HCT116 (cell line): ENCODE measurements around the gene FAM24A. TPM values are rescaled to one million over a fixed set of nuclear protein-coding genes. Genes with fewer than 3 reads are reported as not detected.

Experiments
- ATAC-seq: fragments of 200-7000 bp; cut with Tn5 transposase; 2 replicates; pipeline ENCODE4 v1.9.1; 2020; ENCODE audit warnings: mild to moderate bottlenecking, moderate library complexity
- BruUV-seq: library from RNA; stranded (reverse); fragments of 400-500 nt; replicated peaks from 2 replicates; lab custom pipeline; 2021; lab: Mats Ljungman, UMichigan
- CTCF ChIA-PET: fragments of 300-600 bp; sonication (Branson Sonifier 250); formaldehyde crosslinking; loops from one replicate; lab custom pipeline; 2021; ENCODE audit warnings: antibody characterized with exemption; lab: Charles Lee
- POLR2A ChIA-PET: fragments of 300-600, 350-600 bp; sonication (Branson Sonifier 250); formaldehyde crosslinking; loops from one replicate; lab custom pipeline; 2021; ENCODE audit warnings: antibody characterized with exemption; lab: Charles Lee
- RAD21 ChIA-PET, 2 experiments: fragments of 300-600 bp; sonication (Branson Sonifier 250); formaldehyde crosslinking; loops; one replicate each; lab custom pipeline; 2023; ENCODE audit warnings: low total read pairs in 2 of 2; ENCODE audit not compliant: uncharacterized antibody in 2 of 2, unreplicated experiment in 2 of 2, low non-redundant PET in 1 of 2; lab: Charles Lee
- DNase-seq: peaks from one replicate; pipeline ENCODE4 v3.0.0-alpha.2; 2010; ENCODE audit warnings: low read depth, low spot score
- H2AFZ ChIP-seq: fragments of 200-600 bp; shearing (Covaris generic), sonication (generic); 2 replicates; pipeline ENCODE4 v1.6.1; 2017; ENCODE audit warnings: low read depth, mixed run types, mixed read lengths, antibody characterized with exemption, low read length; ENCODE audit not compliant: poor library complexity, severe bottlenecking
- H3K27ac ChIP-seq: 2 replicates; pipeline ENCODE4 v1.5.1; 2012; ENCODE audit warnings: low read depth, low read length
- H3K27me3 ChIP-seq: fragments of 200-600 bp; sonication (generic); 2 replicates; pipeline ENCODE4 v1.6.1; 2016; ENCODE audit warnings: mixed run types, low read length, mixed read lengths; ENCODE audit not compliant: insufficient read depth
- H3K36me3 ChIP-seq, 2 experiments: fragments of 200-500 bp in 1 of 2; fragments of 200-600 bp in 1 of 2; sonication (Bioruptor generic) in 1 of 2; sonication (generic) in 1 of 2; 2 replicates each; pipeline versions ENCODE4 v1.5.1 to v1.6.1; 2014 to 2016; ENCODE audit warnings: low read length in 2 of 2, inconsistent platforms in 1 of 2, mixed read lengths in 1 of 2, mixed run types in 1 of 2; ENCODE audit not compliant: insufficient read depth in 2 of 2, control insufficient read depth in 1 of 2
- H3K4me1 ChIP-seq, 2 experiments: fragments of 200-600 bp in 1 of 2; sonication (generic) in 1 of 2; 2 replicates each; pipeline versions ENCODE4 v1.5.1 to v1.6.1; 2012 to 2017; ENCODE audit warnings: low read length in 2 of 2, inconsistent platforms in 1 of 2, mild to moderate bottlenecking in 1 of 2, mixed read lengths in 1 of 2, mixed run types in 1 of 2, moderate library complexity in 1 of 2; ENCODE audit not compliant: insufficient read depth in 2 of 2, control insufficient read depth in 1 of 2
- H3K4me2 ChIP-seq: fragments of 200-600 bp; sonication (generic); 2 replicates; pipeline ENCODE4 v1.6.1; 2017; ENCODE audit warnings: mixed run types, low read length, mixed read lengths
- H3K4me3 ChIP-seq, 2 experiments: fragments of 200-600 bp in 1 of 2; sonication (generic) in 1 of 2; replicated peaks in 1 of 2; 2 replicates each; pipeline ENCODE4 v1.5.1; 2011 to 2016; ENCODE audit warnings: low read length in 2 of 2, control low read depth in 1 of 2, low read depth in 1 of 2, mild to moderate bottlenecking in 1 of 2, mixed read lengths in 1 of 2, mixed run types in 1 of 2
- H3K79me2 ChIP-seq: fragments of 200-600 bp; sonication (generic); 2 replicates; pipeline ENCODE4 v1.6.1; 2017; ENCODE audit warnings: mild to moderate bottlenecking, mixed run types, low read length, moderate library complexity, mixed read lengths; ENCODE audit not compliant: insufficient read depth
- H3K9ac ChIP-seq: fragments of 200-600 bp; sonication (generic); 2 replicates; pipeline ENCODE4 v1.6.1; 2016; ENCODE audit warnings: low read length, mixed read lengths
- H3K9me2 ChIP-seq: fragments of 200-600 bp; sonication (generic), shearing (Covaris generic); 2 replicates; pipeline ENCODE4 v1.6.1; 2017; ENCODE audit warnings: mixed run types, mild to moderate bottlenecking, moderate library complexity; ENCODE audit not compliant: insufficient read depth
- H3K9me3 ChIP-seq, 2 experiments: fragments of 200-500 bp in 1 of 2; fragments of 200-600 bp in 1 of 2; sonication (Bioruptor generic) in 1 of 2; sonication (generic) in 1 of 2; 2 replicates each; pipeline ENCODE4 v1.6.1; 2014 to 2017; ENCODE audit warnings: low read length in 2 of 2, mixed read lengths in 2 of 2, inconsistent platforms in 1 of 2, low read depth in 1 of 2, mild to moderate bottlenecking in 1 of 2, mixed run types in 1 of 2, moderate library complexity in 1 of 2; ENCODE audit not compliant: control insufficient read depth in 1 of 2, insufficient read depth in 1 of 2
- H4K20me1 ChIP-seq: fragments of 200-600 bp; sonication (generic), shearing (Covaris generic); 2 replicates; pipeline ENCODE4 v1.6.1; 2017; ENCODE audit warnings: mixed run types, mild to moderate bottlenecking, moderate library complexity; ENCODE audit not compliant: insufficient read depth
- CBX3 ChIP-seq: IDR thresholded peaks from 2 replicates; pipeline ENCODE4 v1.6.1; 2012; ENCODE audit warnings: low read depth
- CEBPB ChIP-seq: IDR thresholded peaks from 2 replicates; pipeline ENCODE4 v1.6.1; 2012; ENCODE audit warnings: low read depth
- ELF1 ChIP-seq: IDR thresholded peaks from 2 replicates; pipeline ENCODE4 v1.6.1; 2012; ENCODE audit warnings: low read depth, borderline replicate concordance
- EZH2phosphoT487 ChIP-seq: fragments of 200-600 bp; IDR thresholded peaks from 2 replicates; pipeline ENCODE4 v1.6.1; 2018; ENCODE audit warnings: antibody characterized with exemption, borderline replicate concordance
- FOSL1 ChIP-seq: IDR thresholded peaks from 2 replicates; pipeline ENCODE4 v1.6.1; 2012; ENCODE audit warnings: low read depth
- JUND ChIP-seq: IDR thresholded peaks from 2 replicates; pipeline ENCODE4 v1.6.1; 2012
- MAX ChIP-seq: IDR thresholded peaks from 2 replicates; pipeline ENCODE4 v1.6.1; 2012
- POLR2A ChIP-seq: IDR thresholded peaks from 2 replicates; pipeline ENCODE4 v1.7.0; 2011; ENCODE audit warnings: borderline replicate concordance; ENCODE audit not compliant: insufficient read depth, insufficient read length; ENCODE audit errors: extremely low read depth
- POLR2AphosphoS5 ChIP-seq: IDR thresholded peaks from 2 replicates; pipeline ENCODE4 v1.6.1; 2011; ENCODE audit warnings: mild to moderate bottlenecking, low read depth, low read length, moderate library complexity
- REST ChIP-seq: IDR thresholded peaks from 2 replicates; pipeline ENCODE4 v1.6.1; 2012; ENCODE audit warnings: low read depth
- SIN3A ChIP-seq: IDR thresholded peaks from 2 replicates; pipeline ENCODE4 v1.6.1; 2012; ENCODE audit warnings: low read depth
- SP1 ChIP-seq: IDR thresholded peaks from 2 replicates; pipeline ENCODE4 v1.6.1; 2012; ENCODE audit warnings: low read depth
- TCF7L2 ChIP-seq: IDR thresholded peaks from 2 replicates; pipeline ENCODE4 v1.7.0; 2011; ENCODE audit warnings: borderline replicate concordance, inconsistent platforms; ENCODE audit not compliant: insufficient read depth, insufficient read length; ENCODE audit errors: extremely low read depth
- ZNF274 ChIP-seq: fragments of 200-500 bp; sonication (Bioruptor generic); IDR thresholded peaks from 2 replicates; pipeline ENCODE4 v1.6.1; 2014; ENCODE audit warnings: mild to moderate bottlenecking, low read depth, low read length, inconsistent platforms
- intact Hi-C: fragments of 100-400 bp; cut with micrococcal nuclease; formaldehyde crosslinking; loops from 2 replicates; pipeline ENCODE4 v1.10.0; 2022
- total RNA-seq: library from RNA; stranded (reverse); gene quantifications from one replicate; pipeline ENCODE4 v1.2.1, GENCODE V29; 2021; ENCODE audit not compliant: unreplicated experiment
- TF ChIP-seq, protein P1 (sequence below): IDR thresholded peaks from 2 replicates; pipeline ENCODE4 v1.6.1; 2012
- TF ChIP-seq, protein P2 (sequence below): IDR thresholded peaks from 2 replicates; pipeline ENCODE4 v1.6.1; 2011; ENCODE audit warnings: mild to moderate bottlenecking, low read length, moderate library complexity; ENCODE audit not compliant: insufficient replicate concordance; ENCODE audit errors: extremely low read depth

FAM24A gene
- total RNA-seq, 1 experiment from 2014 or later, result not detected

DNA sequence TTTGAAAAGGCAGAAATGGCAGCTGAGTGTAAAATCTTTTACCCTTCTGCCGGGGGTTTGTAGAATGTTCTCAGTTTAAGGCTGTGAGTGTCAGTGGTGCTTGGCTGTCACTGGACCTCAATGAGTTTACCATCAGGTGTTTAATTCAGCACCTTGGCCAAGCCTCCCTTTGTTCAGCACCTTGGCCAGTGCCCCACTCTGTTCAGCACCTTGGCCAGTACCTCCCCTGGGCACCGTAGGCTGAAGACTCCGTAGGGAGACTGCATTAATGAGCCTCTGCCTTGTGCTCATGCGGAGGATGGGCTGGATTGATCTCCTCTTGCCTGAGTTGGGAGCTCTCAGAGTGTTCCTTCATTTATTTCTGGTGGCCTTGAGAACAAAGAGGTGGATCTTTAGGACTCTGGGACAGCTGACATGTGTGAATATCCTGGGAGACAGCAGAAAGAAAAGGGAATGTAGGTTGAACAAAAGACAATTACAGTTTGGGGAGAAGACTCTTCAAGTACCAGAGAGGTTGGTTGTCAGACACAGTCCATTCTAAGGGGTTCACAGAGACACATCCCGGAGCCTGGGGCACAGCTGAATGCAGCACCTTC lies 1.6 kb downstream of the FAM24A start:
- H3K27me3 ChIP-seq, result no peaks in the 10 kb centered on the region
- H3K36me3 ChIP-seq, result no peaks in the 10 kb centered on the region
- H3K79me2 ChIP-seq, result no peaks in the 10 kb centered on the region
- H3K4me1 ChIP-seq, result no peaks in the 10 kb centered on the region
- DNase-seq (no peak), ATAC-seq (peak; percentile 93)
- BruUV-seq, result no TSS peak
- H3K9me3 ChIP-seq, result no peaks in the 10 kb centered on the region
- intact Hi-C loops, result no loop called here
- H3K4me3 ChIP-seq, result no peak overlapping the region
- H3K4me2 ChIP-seq, result no peak overlapping the region
- H3K27ac ChIP-seq, result no peak overlapping the region
- H4K20me1 ChIP-seq, result no peaks in the 10 kb centered on the region
- RAD21 ChIA-PET, result no interaction called here
- no peak overlapping the region for H2AFZ ChIP-seq
- POLR2A ChIA-PET, result no interaction called here
- no peaks in the 10 kb centered on the region for H3K9me2 ChIP-seq
- no peak overlapping the region for H3K9ac ChIP-seq
- CTCF ChIA-PET, result no interaction called here
- TF ChIP-seq ZNF274, result no peak
- TF ChIP-seq SP1, result no peak
- no peak for TF ChIP-seq POLR2A
- TF ChIP-seq, protein P1, sequence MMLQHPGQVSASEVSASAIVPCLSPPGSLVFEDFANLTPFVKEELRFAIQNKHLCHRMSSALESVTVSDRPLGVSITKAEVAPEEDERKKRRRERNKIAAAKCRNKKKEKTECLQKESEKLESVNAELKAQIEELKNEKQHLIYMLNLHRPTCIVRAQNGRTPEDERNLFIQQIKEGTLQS, result no peak
- no peak for TF ChIP-seq FOSL1
- no peak for TF ChIP-seq ELF1
- peak; percentile 93 for TF ChIP-seq CBX3
- TF ChIP-seq JUND, result no peak
- no peak for TF ChIP-seq EZH2phosphoT487
- no peak for TF ChIP-seq TCF7L2
- TF ChIP-seq CEBPB, result no peak
- TF ChIP-seq SIN3A, result peak; percentile 96
- no peak for TF ChIP-seq MAX
- TF ChIP-seq POLR2AphosphoS5, result peak; percentile 69; the same call in 1 of the 2 replicates
- TF ChIP-seq, protein P2, sequence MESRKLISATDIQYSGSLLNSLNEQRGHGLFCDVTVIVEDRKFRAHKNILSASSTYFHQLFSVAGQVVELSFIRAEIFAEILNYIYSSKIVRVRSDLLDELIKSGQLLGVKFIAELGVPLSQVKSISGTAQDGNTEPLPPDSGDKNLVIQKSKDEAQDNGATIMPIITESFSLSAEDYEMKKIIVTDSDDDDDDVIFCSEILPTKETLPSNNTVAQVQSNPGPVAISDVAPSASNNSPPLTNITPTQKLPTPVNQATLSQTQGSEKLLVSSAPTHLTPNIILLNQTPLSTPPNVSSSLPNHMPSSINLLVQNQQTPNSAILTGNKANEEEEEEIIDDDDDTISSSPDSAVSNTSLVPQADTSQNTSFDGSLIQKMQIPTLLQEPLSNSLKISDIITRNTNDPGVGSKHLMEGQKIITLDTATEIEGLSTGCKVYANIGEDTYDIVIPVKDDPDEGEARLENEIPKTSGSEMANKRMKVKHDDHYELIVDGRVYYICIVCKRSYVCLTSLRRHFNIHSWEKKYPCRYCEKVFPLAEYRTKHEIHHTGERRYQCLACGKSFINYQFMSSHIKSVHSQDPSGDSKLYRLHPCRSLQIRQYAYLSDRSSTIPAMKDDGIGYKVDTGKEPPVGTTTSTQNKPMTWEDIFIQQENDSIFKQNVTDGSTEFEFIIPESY, result no peak
- peak; percentile 100 for TF ChIP-seq REST
